ENCODE measurements around the gene RELN. TPM values are rescaled to one million over a fixed set of nuclear protein-coding genes. Genes with fewer than 3 reads are reported as not detected.

Gene RELN
- total RNA-seq, 2 donors from 2014 or later = 2.6 to 3.0 TPM

DNA sequence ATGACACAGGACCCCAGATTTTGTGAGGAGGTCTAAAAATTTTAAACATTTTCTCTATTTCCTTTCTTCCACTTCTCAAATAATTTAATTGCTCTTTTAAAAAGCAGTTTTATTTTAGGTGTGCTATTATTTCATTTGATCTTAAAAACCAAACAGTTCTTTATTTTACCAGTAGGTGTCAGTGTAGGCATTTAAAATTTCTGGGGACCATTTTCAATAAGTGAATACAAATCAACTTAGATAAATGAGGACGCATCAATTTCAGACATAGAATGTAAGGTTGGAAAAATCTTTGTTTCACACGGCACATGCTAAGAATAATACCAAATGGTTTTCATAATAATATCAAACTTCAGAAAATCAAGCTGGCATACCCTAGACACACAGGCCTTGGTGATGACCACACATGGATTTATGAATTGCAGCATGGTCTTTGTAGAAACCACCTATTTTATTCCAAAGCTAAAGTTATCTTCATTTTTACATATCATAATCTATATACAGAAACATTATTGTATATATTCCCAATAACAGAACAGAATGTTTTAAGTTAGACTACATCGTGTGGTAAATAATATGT is 415.9 kb downstream of the RELN start:
- WGBS = 44% methylated on average over 3 of the region's 3 CpGs
- Histone ChIP-seq H3K4me3 (no peak overlapping the region), H3K4me1 (replicated peaks) (no peaks in the 10 kb centered on the region), H3K27ac (no peak overlapping the region), H3K9me3 (no peaks in the 10 kb centered on the region), H3K36me3 (no peaks in the 10 kb centered on the region), H3K27me3 (replicated peaks; ENCODE audit: insufficient read depth) (no peaks in the 10 kb centered on the region)
- no peak for TF ChIP-seq POLR2AphosphoS5 (IDR thresholded peaks at IDR 0.05)
- TF ChIP-seq POLR2A (IDR thresholded peaks at IDR 0.05) = no peak
- TF ChIP-seq, protein P1, sequence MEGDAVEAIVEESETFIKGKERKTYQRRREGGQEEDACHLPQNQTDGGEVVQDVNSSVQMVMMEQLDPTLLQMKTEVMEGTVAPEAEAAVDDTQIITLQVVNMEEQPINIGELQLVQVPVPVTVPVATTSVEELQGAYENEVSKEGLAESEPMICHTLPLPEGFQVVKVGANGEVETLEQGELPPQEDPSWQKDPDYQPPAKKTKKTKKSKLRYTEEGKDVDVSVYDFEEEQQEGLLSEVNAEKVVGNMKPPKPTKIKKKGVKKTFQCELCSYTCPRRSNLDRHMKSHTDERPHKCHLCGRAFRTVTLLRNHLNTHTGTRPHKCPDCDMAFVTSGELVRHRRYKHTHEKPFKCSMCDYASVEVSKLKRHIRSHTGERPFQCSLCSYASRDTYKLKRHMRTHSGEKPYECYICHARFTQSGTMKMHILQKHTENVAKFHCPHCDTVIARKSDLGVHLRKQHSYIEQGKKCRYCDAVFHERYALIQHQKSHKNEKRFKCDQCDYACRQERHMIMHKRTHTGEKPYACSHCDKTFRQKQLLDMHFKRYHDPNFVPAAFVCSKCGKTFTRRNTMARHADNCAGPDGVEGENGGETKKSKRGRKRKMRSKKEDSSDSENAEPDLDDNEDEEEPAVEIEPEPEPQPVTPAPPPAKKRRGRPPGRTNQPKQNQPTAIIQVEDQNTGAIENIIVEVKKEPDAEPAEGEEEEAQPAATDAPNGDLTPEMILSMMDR (IDR thresholded peaks at IDR 0.05) = peak; percentile 33 to 72 (median 60)
- no peak for DNase-seq (ENCODE audit: low spot score)
- intact Hi-C loops (cut with DNase I) = loop anchor here (5.0 to 10.0 kb wide), 2 partner anchors 579 to 1271 kb away; no protein-coding TSS in a partner anchor

DNA sequence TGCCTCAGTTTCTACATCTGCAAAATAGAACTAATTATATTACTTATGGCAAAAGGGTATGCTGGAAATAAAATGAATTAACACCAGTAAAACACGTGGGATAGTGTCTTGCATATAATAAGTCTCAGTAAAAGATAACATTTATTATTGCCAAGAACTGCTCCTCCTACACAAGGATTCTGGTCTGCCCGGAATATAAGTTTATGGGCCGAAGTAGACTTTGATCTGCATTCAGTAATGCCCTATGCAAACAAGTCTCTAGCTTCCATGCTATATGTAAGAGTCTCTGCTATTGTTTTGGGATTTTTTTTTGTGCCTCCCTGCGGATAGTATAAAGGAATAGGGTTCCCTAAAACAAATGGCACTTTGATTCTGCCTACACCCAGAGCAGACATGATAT is 417.9 kb downstream of the RELN start:
- intact Hi-C loops (cut with DNase I) = loop anchor here (5.0 to 10.0 kb wide), 2 partner anchors 581 to 1273 kb away; no protein-coding TSS in a partner anchor
- 20% methylated on average over 4 of the region's 4 CpGs for WGBS
- Histone ChIP-seq H3K4me1 (replicated peaks) (no peaks in the 10 kb centered on the region), H3K27me3 (replicated peaks; ENCODE audit: insufficient read depth) (no peaks in the 10 kb centered on the region), H3K9me3 (no peaks in the 10 kb centered on the region), H3K4me3 (no peak overlapping the region), H3K36me3 (no peaks in the 10 kb centered on the region), H3K27ac (no peak overlapping the region)
- TF ChIP-seq, protein P1 (IDR thresholded peaks at IDR 0.05) = no peak
- TF ChIP-seq POLR2AphosphoS5 (IDR thresholded peaks at IDR 0.05) = no peak
- DNase-seq (ENCODE audit: low spot score) = no peak

DNA sequence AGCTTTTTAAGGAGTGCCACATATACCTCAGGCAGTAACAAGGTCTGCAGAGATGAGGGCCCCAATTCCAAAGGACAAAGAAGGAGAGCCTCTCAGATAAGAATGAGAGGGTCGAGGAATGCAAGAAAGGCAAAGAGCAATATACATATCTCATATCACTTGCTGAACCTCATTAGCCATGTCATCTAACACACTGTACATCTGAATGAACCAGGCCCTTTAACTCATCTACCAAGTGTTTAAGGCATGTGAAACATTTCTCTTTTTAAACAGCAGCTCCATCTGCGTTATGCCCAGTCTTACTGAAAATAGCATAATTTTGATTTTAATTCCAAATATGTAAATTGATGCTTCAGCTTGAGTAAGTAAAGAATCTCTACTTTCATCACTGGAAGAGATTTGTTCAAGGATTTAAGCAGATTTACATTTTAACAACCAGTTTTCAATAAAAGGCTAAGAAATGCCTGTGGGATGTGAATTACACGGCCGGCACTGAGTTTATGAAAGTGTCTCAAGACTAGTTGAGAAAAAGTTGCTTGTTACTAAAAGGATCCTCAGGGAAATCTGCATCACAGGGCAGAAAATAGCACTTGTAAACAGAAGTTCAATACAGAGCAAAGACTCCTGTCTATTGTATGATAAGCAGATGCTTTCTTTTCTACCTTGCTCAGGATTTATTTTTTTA is 419.7 kb downstream of the RELN start:
- H3K9me3 ChIP-seq = no peaks in the 10 kb centered on the region
- H3K27me3 ChIP-seq (replicated peaks; ENCODE audit: insufficient read depth) = no peaks in the 10 kb centered on the region
- H3K36me3 ChIP-seq = no peaks in the 10 kb centered on the region
- no peak overlapping the region for H3K4me3 ChIP-seq
- no peaks in the 10 kb centered on the region for H3K4me1 ChIP-seq (replicated peaks)
- TF ChIP-seq POLR2A (IDR thresholded peaks at IDR 0.05) (no peak), POLR2AphosphoS5 (IDR thresholded peaks at IDR 0.05) (no peak)
- TF ChIP-seq, protein P1 (IDR thresholded peaks at IDR 0.05) = no peak
- DNase-seq (ENCODE audit: low spot score) = no peak
- no peak overlapping the region for H3K27ac ChIP-seq
- intact Hi-C loops (cut with DNase I) = loop anchor here (5.0 to 10.0 kb wide), 2 partner anchors 583 to 1275 kb away; no protein-coding TSS in a partner anchor
- WGBS = 65% methylated on average over 4 of the region's 4 CpGs

DNA sequence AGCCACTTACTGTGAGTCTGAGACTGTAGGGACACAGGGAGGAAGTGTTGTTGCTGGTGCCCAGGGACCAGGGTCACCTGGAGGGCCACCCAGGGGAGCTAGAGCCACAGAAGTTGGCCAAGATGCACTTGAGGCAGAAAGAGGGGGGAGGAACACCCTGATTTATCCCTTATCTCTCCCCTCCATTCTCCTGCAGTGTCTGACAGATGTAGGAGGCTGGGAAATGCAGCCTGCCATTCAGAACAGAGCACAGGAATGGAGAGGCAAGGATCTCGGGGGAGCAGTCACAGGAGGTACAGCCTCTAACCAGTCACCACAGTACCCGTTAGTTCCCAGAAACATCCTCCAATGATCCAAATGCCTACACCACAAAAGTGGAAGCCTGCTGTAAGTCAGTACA is 425.0 kb downstream of the RELN start:
- DNase-seq (ENCODE audit: low spot score) = no peak
- Histone ChIP-seq H3K4me3 (no peak overlapping the region), H3K9me3 (no peaks in the 10 kb centered on the region), H3K27ac (no peak overlapping the region), H3K27me3 (replicated peaks; ENCODE audit: insufficient read depth) (no peaks in the 10 kb centered on the region), H3K4me1 (replicated peaks) (no peaks in the 10 kb centered on the region), H3K36me3 (no peaks in the 10 kb centered on the region)
- WGBS = 61% methylated on average over 2 of the region's 2 CpGs
- TF ChIP-seq POLR2AphosphoS5 (IDR thresholded peaks at IDR 0.05) (no peak), POLR2A (IDR thresholded peaks at IDR 0.05) (no peak)
- TF ChIP-seq, protein P1 (IDR thresholded peaks at IDR 0.05) = no peak
- intact Hi-C loops (cut with DNase I) = no loop called here

DNA sequence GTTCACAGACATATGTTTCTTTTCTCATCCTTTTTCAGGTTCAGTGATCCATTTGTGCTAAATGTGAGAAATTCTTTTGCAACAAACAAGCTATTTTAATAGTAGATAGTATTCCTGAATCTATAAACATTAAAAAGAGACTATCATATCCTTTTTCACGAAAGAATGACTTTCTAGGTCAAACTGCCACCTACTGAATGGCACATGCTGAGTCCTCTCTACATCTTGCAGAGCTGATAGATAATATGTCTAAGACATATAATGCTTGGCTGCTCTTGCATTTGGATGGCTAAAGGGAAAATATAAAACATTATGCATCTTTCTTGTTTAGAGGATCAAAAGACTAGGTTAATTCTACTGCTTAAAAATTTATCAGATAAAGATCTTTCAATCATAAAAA is 429.3 kb downstream of the RELN start:
- TF ChIP-seq, protein P1 (IDR thresholded peaks at IDR 0.05) = no peak
- no peak for TF ChIP-seq POLR2A (IDR thresholded peaks at IDR 0.05)
- TF ChIP-seq POLR2AphosphoS5 (IDR thresholded peaks at IDR 0.05) = no peak
- H3K27ac ChIP-seq = no peak overlapping the region
- DNase-seq (ENCODE audit: low spot score) = no peak
- no peaks in the 10 kb centered on the region for H3K4me1 ChIP-seq (replicated peaks)
- H3K9me3 ChIP-seq = no peaks in the 10 kb centered on the region
- no peak overlapping the region for H3K4me3 ChIP-seq
- no peaks in the 10 kb centered on the region for H3K27me3 ChIP-seq (replicated peaks; ENCODE audit: insufficient read depth)
- intact Hi-C loops (cut with DNase I) = no loop called here
- 42% methylated on average over 1 of the region's 1 CpG for WGBS
- H3K36me3 ChIP-seq = no peaks in the 10 kb centered on the region
